HG02610 (cell line): Measurements from ENCODE around the gene LRRC15.

Source experiments
- ATAC-seq: cut with Tn5 transposase; IDR thresholded peaks from one replicate; pipeline ENCODE4 v1.9.1; 2021; ENCODE audit warnings: mild to moderate bottlenecking, moderate library complexity; ENCODE audit not compliant: unreplicated experiment

LRRC15 gene

DNA sequence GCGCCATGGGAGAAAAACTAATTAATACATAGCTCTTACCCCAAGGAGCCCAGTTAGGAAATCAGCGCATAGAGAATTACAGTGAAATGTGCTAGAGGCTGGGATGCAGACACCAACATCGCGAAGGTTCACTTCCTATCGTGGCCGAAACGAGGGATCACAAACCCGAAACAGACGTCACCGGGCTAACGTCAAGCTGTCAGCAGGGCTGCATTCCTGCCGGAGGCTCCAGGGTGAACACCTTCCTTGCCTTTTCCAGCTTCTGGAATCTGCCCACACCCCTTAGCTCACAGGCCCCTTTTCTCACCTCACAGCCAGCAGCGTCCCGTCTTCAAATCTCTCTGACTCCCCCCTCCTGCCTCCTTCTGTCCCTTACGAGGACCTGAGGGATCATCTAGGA, 16.5 kb upstream of the LRRC15 start:
- no peak for ATAC-seq

DNA sequence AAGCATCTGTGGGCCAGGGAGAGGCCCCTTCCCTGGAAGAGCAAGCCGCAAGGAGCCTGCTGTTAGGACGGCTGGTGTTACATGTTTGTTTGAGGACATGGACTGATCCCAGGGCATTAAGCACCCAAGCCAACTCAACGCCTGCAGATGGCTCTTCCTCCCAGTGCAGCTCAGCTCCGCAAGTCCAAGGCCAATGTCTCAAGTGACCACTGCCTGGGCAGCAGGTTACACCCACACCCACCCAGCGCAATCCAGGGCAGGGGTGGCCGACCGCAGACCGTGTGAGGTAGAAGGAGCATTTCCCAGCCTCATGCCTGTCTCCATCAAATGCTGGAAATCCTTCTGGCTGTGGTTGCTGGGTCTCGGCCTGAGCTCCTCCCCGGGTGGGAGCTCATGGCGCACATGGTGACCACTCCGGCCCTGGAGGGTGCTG, 15.0 kb upstream of the LRRC15 start:
- no peak for ATAC-seq

DNA sequence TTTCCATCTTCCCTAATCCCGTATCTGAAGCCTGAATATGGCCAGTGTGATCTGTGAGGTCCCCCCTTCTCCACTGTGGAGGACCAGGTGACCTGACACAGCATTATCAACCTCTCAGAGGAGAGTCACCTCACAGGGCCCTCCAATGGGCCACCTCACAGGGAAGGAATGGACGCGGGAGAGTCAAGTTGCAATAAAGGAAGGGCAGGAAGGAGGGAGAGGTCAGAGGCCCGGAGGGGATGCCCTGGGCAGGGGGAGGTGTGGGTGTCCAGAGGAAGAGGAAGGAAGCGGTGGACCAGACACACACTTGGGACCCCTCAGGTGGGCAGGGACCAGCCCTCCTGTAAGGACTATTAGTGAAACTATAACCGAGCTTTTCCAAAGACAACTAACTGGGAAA, 14.6 kb upstream of the LRRC15 start:
- ATAC-seq, result no peak

DNA sequence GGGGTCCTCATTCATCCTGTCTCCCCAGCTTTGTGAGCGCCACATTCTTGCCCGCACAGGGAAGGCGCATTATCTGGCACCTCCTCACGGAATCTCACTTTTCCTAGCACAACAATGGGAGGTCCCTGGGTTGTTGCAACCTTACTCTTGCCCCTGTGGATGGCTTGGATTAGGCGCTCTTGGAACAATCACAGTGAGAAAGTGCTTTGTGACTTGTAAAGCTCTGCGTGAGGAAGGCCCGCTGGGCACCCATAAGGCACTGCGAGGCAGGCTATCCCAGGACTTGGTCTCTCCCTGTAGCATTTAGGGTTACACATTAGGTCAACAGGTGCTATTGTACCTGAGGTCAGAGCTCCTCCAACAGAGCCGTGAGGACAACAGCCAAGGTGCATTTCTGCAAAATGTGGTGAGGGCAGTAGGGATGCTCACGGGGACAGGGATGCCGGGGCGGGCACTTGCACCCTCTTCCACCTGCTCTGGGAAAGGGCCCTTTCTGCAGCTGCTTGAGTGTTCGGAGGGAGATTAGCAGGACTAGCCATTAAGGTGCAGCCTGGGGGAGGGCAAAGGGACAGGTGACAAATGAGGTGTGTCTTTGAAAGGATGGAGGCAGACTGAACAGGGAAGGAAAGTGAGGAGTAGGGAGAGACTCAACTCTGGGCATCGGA, 13.9 kb upstream of the LRRC15 start:
- no peak for ATAC-seq

- no peak for ATAC-seq
Observed at GRCh38 chr3:194382892-194383223, 13.3 kb upstream of the LRRC15 start.

GRCh38 chr3:194382196-194382891, 12.8 kb upstream of the LRRC15 start:
- ATAC-seq, result no peak

- no peak for ATAC-seq
Observed at GRCh38 chr3:194381460-194381875, 11.9 kb upstream of the LRRC15 start.

DNA sequence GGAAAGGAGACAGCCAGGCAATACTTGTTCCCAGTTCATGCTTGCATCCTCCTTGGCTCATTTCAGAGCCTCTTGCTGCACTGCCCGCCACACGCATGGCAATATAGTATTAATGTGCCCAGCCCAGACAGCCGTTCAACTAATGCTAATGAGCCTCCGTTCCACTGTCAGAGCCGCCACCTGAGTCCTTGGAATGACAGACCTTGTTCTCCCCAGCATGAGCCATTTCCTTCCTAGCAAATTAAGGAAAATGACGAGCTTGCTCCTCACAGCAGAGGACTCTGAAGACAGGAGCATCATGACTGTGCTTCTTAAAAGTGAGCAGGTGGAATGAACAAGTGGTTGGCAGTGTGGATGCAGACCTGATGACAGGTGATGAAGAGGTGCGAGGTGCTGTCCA, 10.8 kb upstream of the LRRC15 start:
- ATAC-seq, result no peak

DNA sequence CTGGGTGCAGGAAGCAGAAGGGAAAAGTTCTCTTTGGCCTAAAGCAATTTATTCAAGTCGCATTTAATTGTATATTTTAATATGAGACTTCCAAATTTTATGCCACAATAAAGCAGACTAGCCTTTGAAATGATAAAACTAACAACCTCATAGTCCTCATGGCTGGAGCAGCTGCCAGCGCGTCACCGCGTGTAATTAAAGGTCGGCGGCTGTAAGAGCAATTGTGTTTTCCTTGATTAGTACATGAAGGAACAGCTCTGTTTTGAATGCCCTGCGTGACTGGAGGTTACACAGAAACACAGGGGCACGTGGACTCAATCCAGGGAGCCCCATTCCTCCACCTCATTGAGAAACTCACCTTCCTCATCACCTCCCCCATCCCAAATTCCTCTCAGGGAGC, 10.1 kb upstream of the LRRC15 start:
- ATAC-seq, result no peak

DNA sequence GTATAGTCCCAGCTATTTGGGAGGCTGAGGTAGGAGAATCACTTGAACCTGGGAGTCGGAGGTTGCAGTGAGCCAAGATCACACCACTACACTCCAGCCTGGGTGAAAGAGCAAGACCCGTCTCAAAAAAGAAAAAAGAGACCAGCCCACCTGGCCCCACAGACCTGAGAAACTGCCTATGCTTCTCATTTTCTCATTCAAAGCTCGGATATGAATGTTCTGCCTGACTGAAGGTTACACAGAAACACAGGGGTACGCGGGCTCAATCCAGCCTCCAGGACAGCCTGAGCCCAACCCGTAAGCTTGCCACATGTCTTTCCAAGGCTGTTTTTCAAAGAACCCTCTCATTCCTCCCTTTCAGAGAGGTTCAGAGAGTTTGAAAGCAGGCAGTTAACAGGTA, 9.7 kb upstream of the LRRC15 start:
- no peak for ATAC-seq

DNA sequence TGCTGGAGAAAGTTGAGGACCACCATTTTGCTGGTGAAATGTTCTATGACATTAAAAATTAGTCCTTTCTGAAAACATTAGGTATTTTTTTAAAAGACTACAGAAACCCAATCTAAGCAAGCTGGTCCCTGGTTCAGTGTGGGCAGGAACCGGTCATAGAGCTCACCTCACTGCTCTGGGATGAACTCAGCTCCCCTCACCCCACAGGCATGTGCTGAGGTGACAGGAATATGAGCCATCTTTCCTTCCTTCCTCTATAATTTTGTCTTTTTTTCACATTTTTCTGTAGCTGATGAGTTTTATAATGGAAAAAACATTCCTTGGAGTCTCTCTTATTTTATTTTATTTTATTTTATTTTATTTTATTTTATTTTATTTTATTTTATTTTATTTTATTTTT, 8.2 kb upstream of the LRRC15 start:
- ATAC-seq, result no peak

DNA sequence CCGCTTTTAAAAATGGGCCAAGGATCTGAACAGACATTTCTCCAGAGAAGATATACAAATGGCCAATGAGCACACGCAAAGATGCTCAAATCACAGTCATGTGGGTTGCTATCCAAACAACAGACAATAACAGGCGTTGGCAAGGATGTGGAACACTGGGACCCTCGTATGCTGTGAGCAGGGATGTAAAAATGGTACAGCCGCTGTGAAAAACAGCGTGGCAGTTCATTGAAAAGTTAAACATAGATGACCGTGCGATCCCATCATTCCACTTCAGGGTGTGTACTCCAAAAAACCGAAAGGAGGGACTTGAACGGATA, 6.7 kb upstream of the LRRC15 start:
- no peak for ATAC-seq

GRCh38 chr3:194375473-194376240, 6.1 kb upstream of the LRRC15 start:
- no peak for ATAC-seq

DNA sequence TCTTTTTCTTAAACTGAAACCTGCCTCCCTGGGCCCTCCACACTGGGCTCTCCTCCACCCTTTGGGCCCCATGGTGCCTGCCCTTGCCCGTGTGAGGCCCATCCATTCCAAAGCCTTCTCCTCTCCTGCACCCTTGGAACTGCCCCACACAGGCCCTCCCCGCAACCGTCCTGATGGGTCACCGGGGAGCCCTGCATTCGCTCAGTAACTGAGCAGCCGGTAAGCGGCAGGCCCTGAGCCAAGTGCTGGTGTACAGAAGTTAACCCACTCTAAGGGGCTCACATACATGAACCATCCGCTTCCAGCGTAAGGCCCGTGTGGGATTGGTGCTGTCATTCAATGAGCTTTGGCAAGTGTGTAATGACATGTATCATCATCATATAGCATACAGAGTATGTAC, 5.4 kb upstream of the LRRC15 start:
- no peak for ATAC-seq

DNA sequence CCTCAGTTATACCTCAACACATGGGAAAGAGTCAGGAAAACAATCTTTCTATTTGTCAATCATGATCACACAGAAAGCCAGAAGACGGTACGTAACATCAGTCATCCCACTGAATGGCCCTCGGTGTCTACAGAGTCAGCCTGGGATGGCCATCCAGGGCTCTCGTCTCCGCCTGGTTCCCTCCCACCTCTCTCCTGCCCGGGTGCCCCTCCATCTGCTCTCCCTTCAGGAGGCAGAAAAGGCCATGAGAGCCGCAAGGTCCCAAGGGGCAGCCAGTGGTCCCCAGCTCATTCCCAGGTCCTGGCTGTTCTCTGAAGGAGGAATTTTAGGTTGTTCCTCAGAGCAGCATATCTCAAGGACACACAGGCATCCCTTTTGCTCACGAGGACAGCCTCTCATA, 4.4 kb upstream of the LRRC15 start:
- ATAC-seq, result no peak

- ATAC-seq, result no peak
Observed at GRCh38 chr3:194373028-194373427, 3.5 kb upstream of the LRRC15 start.

DNA sequence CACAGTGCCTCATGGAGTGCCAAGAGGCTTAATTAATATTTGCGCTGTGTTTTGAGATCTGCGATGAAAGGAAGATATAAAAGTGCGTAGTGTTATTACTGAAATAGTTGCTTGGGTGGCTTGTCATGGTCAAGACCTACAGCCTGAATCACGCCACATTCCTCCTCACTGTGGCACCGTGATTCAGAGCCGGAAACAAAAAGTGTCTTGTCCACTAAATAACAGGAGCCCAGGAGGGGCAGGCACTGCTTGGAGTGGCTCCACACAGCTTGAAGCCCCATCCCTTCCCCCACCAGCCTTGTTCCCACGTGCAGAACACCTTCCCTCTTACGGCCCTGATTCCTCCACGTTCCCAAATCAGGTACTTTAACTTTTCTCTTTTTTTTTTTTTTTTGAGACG, 1.2 kb upstream of the LRRC15 start:
- ATAC-seq, result no peak

- ATAC-seq, result no peak
Observed at GRCh38 chr3:194368918-194369317, 625 bp downstream of the LRRC15 start.

DNA sequence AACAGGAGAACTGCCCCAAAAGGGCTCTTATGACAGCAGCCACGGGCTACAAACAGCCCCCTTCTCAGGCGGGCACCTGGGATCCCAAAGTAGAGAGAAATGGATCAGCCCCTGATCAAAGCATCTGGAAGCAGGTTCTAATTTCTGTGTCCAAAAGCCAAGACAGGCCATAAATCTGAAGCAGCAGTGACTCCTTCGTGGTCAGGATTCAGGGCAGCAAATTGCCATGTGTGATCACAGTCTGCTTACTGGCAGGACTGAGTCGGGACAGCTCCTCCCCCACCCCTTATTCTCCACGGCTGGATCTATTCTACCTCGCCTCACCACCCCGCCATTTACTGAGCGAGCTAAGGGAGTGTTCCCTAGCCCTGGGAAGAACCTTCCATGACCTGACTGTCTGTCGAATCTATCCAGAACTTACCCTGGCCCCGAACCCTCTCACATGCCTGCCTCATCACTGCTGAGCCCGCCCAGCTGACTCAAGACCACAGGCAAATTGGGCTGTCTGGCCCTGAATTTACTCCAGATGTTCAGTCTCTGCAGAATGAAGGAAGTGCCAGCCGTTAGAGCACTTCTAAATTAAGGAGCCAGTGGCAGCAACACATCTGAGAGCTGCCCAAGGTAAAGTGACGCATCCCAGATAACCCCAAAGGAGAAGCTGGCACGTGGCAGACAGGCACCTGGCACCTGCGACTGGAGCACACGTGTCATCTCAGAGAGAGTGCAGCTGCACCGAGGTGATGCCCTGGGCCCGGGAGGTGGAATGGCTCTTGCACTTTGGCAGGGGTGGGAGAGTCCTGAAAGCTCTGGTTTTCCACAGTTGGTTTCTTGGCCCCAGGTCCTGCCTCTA, 1.3 kb downstream of the LRRC15 start:
- ATAC-seq, result no peak

DNA sequence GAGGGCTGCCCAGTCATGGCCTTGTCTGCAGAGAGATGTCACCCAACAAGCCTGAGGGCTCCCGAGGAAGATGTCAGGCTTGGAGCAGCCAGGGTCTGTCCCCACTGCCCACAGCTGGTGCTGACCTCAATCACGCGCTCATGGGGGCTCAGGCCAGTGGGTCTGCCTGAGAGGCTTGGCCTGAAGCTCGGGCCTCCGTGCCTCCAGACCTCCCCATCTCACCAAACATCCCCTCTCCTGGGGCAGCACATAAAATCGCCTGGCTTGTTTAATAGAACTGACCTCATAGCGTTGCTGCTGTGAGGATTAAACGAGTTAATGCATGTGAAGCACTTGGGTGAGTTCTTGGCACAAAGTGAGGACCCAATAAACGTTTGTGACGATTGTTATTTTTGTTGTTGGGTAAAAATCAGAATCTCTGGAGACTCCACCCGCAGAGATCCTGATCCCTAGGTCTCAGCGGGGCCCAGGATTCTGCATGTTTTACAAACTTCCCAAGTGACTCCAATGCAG, 3.5 kb downstream of the LRRC15 start:
- no peak for ATAC-seq

- no peak for ATAC-seq
Observed at GRCh38 chr3:194365526-194365925, 4.0 kb downstream of the LRRC15 start.
